Measurements from ENCODE around the gene USP5. TPM values are rescaled to one million over a fixed set of nuclear protein-coding genes. Genes with fewer than 3 reads are reported as not detected.

USP5 gene
- total and polyA plus RNA-seq, 3 donors from 2014 or later, result 96.1 to 154 (median 97.5) TPM

DNA sequence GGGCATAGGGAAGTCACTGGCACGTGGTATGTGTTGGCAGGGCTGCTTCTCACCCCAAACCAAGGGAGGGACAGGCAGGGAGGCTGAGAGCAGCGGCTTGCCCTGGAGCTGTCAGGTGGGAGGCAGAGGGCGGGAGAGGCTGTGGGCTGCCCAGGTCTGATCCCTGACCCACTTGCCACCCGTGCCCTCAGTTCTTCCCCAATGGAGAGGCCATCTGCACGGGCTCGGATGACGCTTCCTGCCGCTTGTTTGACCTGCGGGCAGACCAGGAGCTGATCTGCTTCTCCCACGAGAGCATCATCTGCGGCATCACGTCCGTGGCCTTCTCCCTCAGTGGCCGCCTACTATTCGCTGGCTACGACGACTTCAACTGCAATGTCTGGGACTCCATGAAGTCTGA lies 6.6 kb upstream of the USP5 start:
- DNase-seq, result no peak
- Histone ChIP-seq H3K27ac (no peak overlapping the region), H3K27me3 (no peaks in the 10 kb centered on the region), H3K4me1 (no peaks in the 10 kb centered on the region), H3K9me3 (no peaks in the 10 kb centered on the region), H3K4me3 (no peak overlapping the region), H3K36me3 (ENCODE audit: low read depth, missing control alignments) (no peaks in the 10 kb centered on the region)
- intact Hi-C loops (cut with DNase I; ENCODE audit: low total_unique reads), result no loop called here
- TF ChIP-seq POLR2A (IDR thresholded peaks at IDR 0.05), result no peak
- TF ChIP-seq, protein P1, sequence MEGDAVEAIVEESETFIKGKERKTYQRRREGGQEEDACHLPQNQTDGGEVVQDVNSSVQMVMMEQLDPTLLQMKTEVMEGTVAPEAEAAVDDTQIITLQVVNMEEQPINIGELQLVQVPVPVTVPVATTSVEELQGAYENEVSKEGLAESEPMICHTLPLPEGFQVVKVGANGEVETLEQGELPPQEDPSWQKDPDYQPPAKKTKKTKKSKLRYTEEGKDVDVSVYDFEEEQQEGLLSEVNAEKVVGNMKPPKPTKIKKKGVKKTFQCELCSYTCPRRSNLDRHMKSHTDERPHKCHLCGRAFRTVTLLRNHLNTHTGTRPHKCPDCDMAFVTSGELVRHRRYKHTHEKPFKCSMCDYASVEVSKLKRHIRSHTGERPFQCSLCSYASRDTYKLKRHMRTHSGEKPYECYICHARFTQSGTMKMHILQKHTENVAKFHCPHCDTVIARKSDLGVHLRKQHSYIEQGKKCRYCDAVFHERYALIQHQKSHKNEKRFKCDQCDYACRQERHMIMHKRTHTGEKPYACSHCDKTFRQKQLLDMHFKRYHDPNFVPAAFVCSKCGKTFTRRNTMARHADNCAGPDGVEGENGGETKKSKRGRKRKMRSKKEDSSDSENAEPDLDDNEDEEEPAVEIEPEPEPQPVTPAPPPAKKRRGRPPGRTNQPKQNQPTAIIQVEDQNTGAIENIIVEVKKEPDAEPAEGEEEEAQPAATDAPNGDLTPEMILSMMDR (IDR thresholded peaks at IDR 0.05), result no peak
- 84 to 90% methylated on average over 16 to 17 of the region's 17 CpGs for WGBS, 2 donors

- no peak for DNase-seq
- H3K4me1 ChIP-seq, result no peaks in the 10 kb centered on the region
- TF ChIP-seq POLR2A (IDR thresholded peaks at IDR 0.05), result no peak
- TF ChIP-seq, protein P1 (IDR thresholded peaks at IDR 0.05), result no peak
- H3K27ac ChIP-seq, result no peak overlapping the region
- no peak overlapping the region for H3K4me3 ChIP-seq
- no peaks in the 10 kb centered on the region for H3K36me3 ChIP-seq (ENCODE audit: low read depth, missing control alignments)
- H3K9me3 ChIP-seq, result no peaks in the 10 kb centered on the region
- WGBS, 2 donors, result 88 to 95% methylated on average over 5 to 7 of the region's 7 CpGs
- intact Hi-C loops (cut with DNase I; ENCODE audit: low total_unique reads), result no loop called here
- no peaks in the 10 kb centered on the region for H3K27me3 ChIP-seq
Observed at GRCh38 chr12:6846316-6846869, 5.6 kb upstream of the USP5 start.

- Histone ChIP-seq H3K36me3 (ENCODE audit: low read depth, missing control alignments) (no peaks in the 10 kb centered on the region), H3K27me3 (no peaks in the 10 kb centered on the region), H3K27ac (no peak overlapping the region), H3K4me3 (no peak overlapping the region), H3K4me1 (no peaks in the 10 kb centered on the region), H3K9me3 (no peaks in the 10 kb centered on the region)
- no peak for TF ChIP-seq POLR2A (IDR thresholded peaks at IDR 0.05)
- TF ChIP-seq, protein P1 (IDR thresholded peaks at IDR 0.05), result no peak
- 98% methylated on average over 2 of the region's 2 CpGs for WGBS, 2 donors
- intact Hi-C loops (cut with DNase I; ENCODE audit: low total_unique reads), result no loop called here
- DNase-seq, result no peak
Observed at GRCh38 chr12:6847676-6848075, 4.3 kb upstream of the USP5 start.

- 88% methylated on average over 2 of the region's 2 CpGs for WGBS, 2 donors
- Histone ChIP-seq H3K4me1 (peaks cover 16% of the 10 kb centered on the region), H3K27me3 (no peaks in the 10 kb centered on the region), H3K4me3 (no peak overlapping the region), H3K36me3 (ENCODE audit: low read depth, missing control alignments) (no peaks in the 10 kb centered on the region), H3K27ac (no peak overlapping the region), H3K9me3 (no peaks in the 10 kb centered on the region)
- no peak for TF ChIP-seq POLR2A (IDR thresholded peaks at IDR 0.05)
- TF ChIP-seq, protein P1 (IDR thresholded peaks at IDR 0.05), result no peak
- intact Hi-C loops (cut with DNase I; ENCODE audit: low total_unique reads), result no loop called here
- no peak for DNase-seq
Observed at GRCh38 chr12:6849427-6849826, 2.5 kb upstream of the USP5 start.

GRCh38 chr12:6849976-6850560 lies 1.9 kb upstream of the USP5 start:
- Histone ChIP-seq H3K9me3 (no peaks in the 10 kb centered on the region), H3K4me1 (peaks cover 19% of the 10 kb centered on the region), H3K27me3 (no peaks in the 10 kb centered on the region), H3K27ac (no peak overlapping the region), H3K36me3 (ENCODE audit: low read depth, missing control alignments) (no peaks in the 10 kb centered on the region), H3K4me3 (no peak overlapping the region)
- intact Hi-C loops (cut with DNase I; ENCODE audit: low total_unique reads), result no loop called here
- 66 to 73% methylated on average over 10 of the region's 10 CpGs for WGBS, 2 donors
- TF ChIP-seq, protein P1 (IDR thresholded peaks at IDR 0.05), result no peak
- TF ChIP-seq POLR2A (IDR thresholded peaks at IDR 0.05), result no peak
- no peak for DNase-seq

Measured in testis (tissue), 3 donors.